ENCODE measurements around the gene CDK5RAP1.

Gene CDK5RAP1

GRCh38 chr20:33373735-33374605 is 27.3 kb downstream of the CDK5RAP1 start:
- DNase-seq: no peak

DNA sequence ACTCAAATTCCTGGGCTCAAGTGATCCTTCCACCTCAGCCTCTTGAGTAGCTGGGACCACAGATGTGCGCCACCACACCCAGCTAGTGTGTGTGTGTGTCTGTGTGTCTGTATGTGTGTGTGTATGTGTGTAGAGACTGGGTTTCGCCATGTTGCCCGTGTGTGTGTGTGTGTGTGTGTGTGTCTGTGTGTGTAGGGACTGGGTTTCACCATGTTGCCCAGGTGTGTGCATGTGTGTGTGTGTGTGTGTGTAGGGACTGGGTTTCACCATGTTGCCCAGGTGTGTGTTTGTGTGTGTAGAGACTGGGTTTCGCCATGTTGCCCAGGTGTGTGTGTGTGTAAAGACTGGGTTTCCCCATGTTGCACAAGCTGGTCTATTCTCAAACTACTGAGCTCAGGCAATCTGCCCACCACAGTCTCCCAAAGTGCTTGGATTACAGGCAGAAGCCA is 28.3 kb downstream of the CDK5RAP1 start:
- DNase-seq: no peak

GRCh38 chr20:33370291-33370690 is 31.0 kb downstream of the CDK5RAP1 start:
- DNase-seq: no peak

- no peak for DNase-seq
Observed at GRCh38 chr20:33362898-33363297, 38.4 kb downstream of the CDK5RAP1 start.

DNA sequence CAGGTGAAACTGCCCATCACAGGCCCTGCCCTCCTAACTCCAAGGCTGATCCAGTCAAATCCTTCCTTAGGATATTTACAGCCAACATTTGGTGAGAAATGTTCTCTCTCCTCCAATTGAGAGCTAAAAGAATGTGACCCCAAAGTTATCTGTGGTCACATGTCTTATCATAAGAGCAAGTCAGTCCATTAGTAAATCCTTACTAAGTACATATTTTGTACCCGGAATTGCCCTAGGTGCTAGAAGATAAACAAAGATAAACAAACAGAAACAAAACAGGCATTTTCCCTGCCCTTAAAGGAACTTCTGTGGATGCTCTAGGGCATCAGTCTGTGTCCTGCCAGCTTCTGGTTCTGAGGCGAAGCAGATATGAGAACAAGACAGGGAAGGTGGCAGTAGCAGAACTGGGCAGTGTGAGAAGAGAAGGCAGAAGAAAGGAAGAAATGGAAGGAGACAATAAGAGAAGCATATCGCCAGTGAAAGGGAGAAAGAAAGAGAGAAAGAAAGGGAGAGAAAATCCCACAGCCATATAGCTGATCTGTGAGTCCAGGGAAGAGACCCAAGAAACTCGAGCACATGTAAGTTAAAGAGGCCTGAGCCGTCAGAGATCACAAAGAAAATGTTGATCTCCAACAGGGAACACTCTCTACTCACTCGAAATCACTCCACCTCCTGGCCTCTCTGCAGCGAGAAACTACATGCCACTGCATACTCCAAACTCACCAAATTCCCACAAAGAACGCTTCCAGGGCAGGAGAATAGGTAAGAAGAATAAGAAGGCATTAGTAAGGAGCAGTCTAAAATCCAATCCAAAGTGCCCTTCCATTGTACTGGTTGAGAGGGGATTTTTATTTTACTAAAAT is 41.7 kb downstream of the CDK5RAP1 start:
- DNase-seq: no peak

GRCh38 chr20:33353013-33353402 is 48.3 kb downstream of the CDK5RAP1 start:
- no peak for DNase-seq

- no peak for DNase-seq
Observed at GRCh38 chr20:33352258-33353012, 48.9 kb downstream of the CDK5RAP1 start.

- no peak for DNase-seq
Observed at GRCh38 chr20:33351696-33352095, 49.6 kb downstream of the CDK5RAP1 start.

DNA sequence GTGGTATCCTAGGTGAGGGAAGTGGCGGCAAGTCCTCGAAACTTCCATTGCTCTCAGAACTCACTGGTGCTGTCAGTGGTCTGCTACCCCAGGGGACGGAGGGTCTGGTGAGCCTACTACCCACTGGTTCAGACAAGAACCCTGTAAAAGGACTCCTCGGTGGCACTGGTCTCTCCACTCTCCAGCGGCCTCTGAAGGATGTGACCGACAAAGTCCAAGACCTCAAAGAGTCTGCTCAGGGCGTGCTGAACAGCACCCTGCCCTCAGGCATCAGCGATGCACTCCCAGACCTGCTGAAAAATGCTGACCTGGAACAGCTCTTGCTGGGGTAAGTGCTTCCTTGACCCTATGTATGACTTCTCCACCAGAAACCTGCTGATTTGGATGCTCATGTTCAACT is 51.8 kb downstream of the CDK5RAP1 start:
- DNase-seq: no peak

GRCh38 chr20:33348136-33348937 is 53.0 kb downstream of the CDK5RAP1 start:
- DNase-seq: no peak

- no peak for DNase-seq
Observed at GRCh38 chr20:33345342-33345741, 56.0 kb downstream of the CDK5RAP1 start.

- no peak for DNase-seq
Observed at GRCh38 chr20:33343521-33343920, 57.8 kb downstream of the CDK5RAP1 start.

- DNase-seq: no peak
Observed at GRCh38 chr20:33339515-33340058, 61.7 kb downstream of the CDK5RAP1 start.

- no peak for DNase-seq
Observed at GRCh38 chr20:33338467-33339258, 62.7 kb downstream of the CDK5RAP1 start.

GRCh38 chr20:33337531-33338165 is 63.7 kb downstream of the CDK5RAP1 start:
- DNase-seq: no peak

GRCh38 chr20:33337119-33337518 is 64.2 kb downstream of the CDK5RAP1 start:
- no peak for DNase-seq

- no peak for DNase-seq
Observed at GRCh38 chr20:33336375-33336774, 64.9 kb downstream of the CDK5RAP1 start.

DNA sequence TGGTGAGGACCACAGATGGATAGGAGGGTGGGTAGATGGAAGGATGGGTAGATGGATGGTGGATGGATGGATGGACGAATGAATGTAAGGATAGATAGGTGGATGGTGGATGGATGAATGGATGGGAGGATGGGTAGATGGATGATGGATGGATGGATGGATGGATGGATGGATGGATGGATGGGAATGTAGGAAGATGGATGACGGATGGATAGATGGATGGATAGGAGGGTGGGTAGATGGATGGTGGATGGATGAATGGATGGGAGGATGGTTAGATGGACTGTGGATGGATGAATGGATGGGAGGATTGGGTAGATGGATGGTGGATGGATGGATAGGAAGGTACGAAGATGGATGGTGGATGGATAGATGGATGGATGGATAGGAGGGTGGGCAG is 67.2 kb downstream of the CDK5RAP1 start:
- no peak for DNase-seq

GRCh38 chr20:33333616-33334015 is 67.7 kb downstream of the CDK5RAP1 start:
- no peak for DNase-seq

DNA sequence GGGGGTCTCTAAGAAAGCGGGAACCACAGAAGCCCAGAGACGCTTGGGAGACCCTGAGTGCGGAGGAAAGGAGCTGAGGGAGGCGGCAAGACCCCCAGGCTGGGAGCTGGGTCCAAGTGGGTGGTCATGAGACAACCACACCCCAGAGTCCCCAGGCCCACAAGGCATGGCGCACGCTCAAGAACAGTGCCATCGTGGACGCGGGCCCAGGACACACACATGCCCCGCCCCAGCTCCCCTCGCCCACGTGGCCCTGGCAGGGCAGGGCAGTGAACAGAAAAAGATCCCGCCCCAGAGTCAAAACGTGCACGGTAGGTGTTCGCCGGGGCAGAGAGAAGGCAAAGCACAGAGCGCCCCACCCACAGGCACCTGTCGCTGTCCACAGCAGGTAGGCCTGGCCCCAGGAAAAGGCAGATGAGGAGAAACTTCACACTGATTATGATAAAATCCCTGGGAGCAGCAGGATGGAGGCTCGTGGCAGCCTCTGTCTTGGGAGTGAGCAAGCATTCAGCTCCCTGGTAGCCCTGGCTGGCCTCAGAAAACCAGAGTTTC is 68.3 kb downstream of the CDK5RAP1 start:
- DNase-seq: no peak
